ENCODE results near the gene GFOD1.

Gene GFOD1

GRCh38 chr6:13360671-13361540 lies 126.5 kb downstream of the GFOD1 start:
- H3K79me2 ChIP-seq (ENCODE audit: insufficient read depth, low read depth) = no peaks in the 10 kb centered on the region
- H3K9ac ChIP-seq = no peak overlapping the region
- TF ChIP-seq CTCF (conservative IDR thresholded peaks at IDR 0.05; ENCODE audit: low read depth, low read length) = no peak
- no peak overlapping the region for H2AFZ ChIP-seq (ENCODE audit: low read depth)
- no peak overlapping the region for H3K4me2 ChIP-seq
- no peaks in the 10 kb centered on the region for H4K20me1 ChIP-seq (ENCODE audit: insufficient read depth)
- peaks cover 26% of the 10 kb centered on the region for H3K4me1 ChIP-seq (ENCODE audit: low read depth, poor library complexity, severe bottlenecking)
- H3K27me3 ChIP-seq (ENCODE audit: insufficient read depth, low read depth) = no peaks in the 10 kb centered on the region
- no peak overlapping the region for H3K27ac ChIP-seq
- no peaks in the 10 kb centered on the region for H3K36me3 ChIP-seq (ENCODE audit: insufficient read depth)
- H3K4me3 ChIP-seq (IDR thresholded peaks at IDR 0.05; ENCODE audit: insufficient read depth, low read depth, low read length) = no peak overlapping the region

GRCh38 chr6:13359287-13359686 lies 128.1 kb downstream of the GFOD1 start:
- no peaks in the 10 kb centered on the region for H3K79me2 ChIP-seq (ENCODE audit: insufficient read depth, low read depth)
- TF ChIP-seq CTCF (conservative IDR thresholded peaks at IDR 0.05; ENCODE audit: low read depth, low read length) = no peak
- no peak overlapping the region for H3K27ac ChIP-seq
- no peak overlapping the region for H3K4me2 ChIP-seq
- no peak overlapping the region for H3K4me3 ChIP-seq (IDR thresholded peaks at IDR 0.05; ENCODE audit: insufficient read depth, low read depth, low read length)
- H4K20me1 ChIP-seq (ENCODE audit: insufficient read depth) = no peaks in the 10 kb centered on the region
- no peaks in the 10 kb centered on the region for H3K36me3 ChIP-seq (ENCODE audit: insufficient read depth)
- no peak overlapping the region for H2AFZ ChIP-seq (ENCODE audit: low read depth)
- H3K9ac ChIP-seq = no peak overlapping the region
- no peaks in the 10 kb centered on the region for H3K27me3 ChIP-seq (ENCODE audit: insufficient read depth, low read depth)
- H3K4me1 ChIP-seq (ENCODE audit: low read depth, poor library complexity, severe bottlenecking) = peaks cover 42% of the 10 kb centered on the region

GRCh38 chr6:13358511-13358910 lies 128.9 kb downstream of the GFOD1 start:
- Histone ChIP-seq H3K4me3 (IDR thresholded peaks at IDR 0.05; ENCODE audit: insufficient read depth, low read depth, low read length) (no peak overlapping the region), H3K27ac (no peak overlapping the region), H3K27me3 (ENCODE audit: insufficient read depth, low read depth) (no peaks in the 10 kb centered on the region), H2AFZ (ENCODE audit: low read depth) (no peak overlapping the region), H4K20me1 (ENCODE audit: insufficient read depth) (no peaks in the 10 kb centered on the region), H3K36me3 (ENCODE audit: insufficient read depth) (no peaks in the 10 kb centered on the region), H3K4me2 (no peak overlapping the region), H3K79me2 (ENCODE audit: insufficient read depth, low read depth) (no peaks in the 10 kb centered on the region), H3K9ac (no peak overlapping the region), H3K4me1 (ENCODE audit: low read depth, poor library complexity, severe bottlenecking) (peaks cover 45% of the 10 kb centered on the region)
- TF ChIP-seq CTCF (conservative IDR thresholded peaks at IDR 0.05; ENCODE audit: low read depth, low read length) = no peak

GRCh38 chr6:13357551-13358075 lies 129.8 kb downstream of the GFOD1 start:
- H2AFZ ChIP-seq (ENCODE audit: low read depth) = peak overlapping the region; percentile 43; the same call in 1 of the 2 replicates
- H3K27me3 ChIP-seq (ENCODE audit: insufficient read depth, low read depth) = no peaks in the 10 kb centered on the region
- H3K9ac ChIP-seq = peak overlapping the region; percentile 28; the same call in 1 of the 2 replicates
- no peak for TF ChIP-seq CTCF (conservative IDR thresholded peaks at IDR 0.05; ENCODE audit: low read depth, low read length)
- no peaks in the 10 kb centered on the region for H3K79me2 ChIP-seq (ENCODE audit: insufficient read depth, low read depth)
- peak overlapping the region; percentile 70 for H3K27ac ChIP-seq
- H4K20me1 ChIP-seq (ENCODE audit: insufficient read depth) = no peaks in the 10 kb centered on the region
- H3K36me3 ChIP-seq (ENCODE audit: insufficient read depth) = no peaks in the 10 kb centered on the region
- no peak overlapping the region for H3K4me3 ChIP-seq (IDR thresholded peaks at IDR 0.05; ENCODE audit: insufficient read depth, low read depth, low read length)
- H3K4me2 ChIP-seq = peak overlapping the region; percentile 79
- peaks cover 45% of the 10 kb centered on the region for H3K4me1 ChIP-seq (ENCODE audit: low read depth, poor library complexity, severe bottlenecking)
